Upper lobe of left lung (tissue), 4 donors: ENCODE data around the gene DEXI.

Experiments used
- CTCF ChIP-seq, 6 experiments: fragments of 450-650 bp in 4 of 6; fragments of 200-600 bp in 2 of 6; sonication (generic) in 2 of 6; IDR thresholded peaks; one replicate each; pipeline ENCODE4 v1.5.1; 2016 to 2019; ENCODE audit warnings: antibody characterized with exemption in 6 of 6
- POLR2AphosphoS5 ChIP-seq, 2 donors: sonication (generic); formaldehyde crosslinking; IDR thresholded peaks; one replicate each; pipeline ENCODE4 v1.5.1; 2017; ENCODE audit warnings: antibody characterized with exemption in 2 of 2

GRCh38 chr16:10902999-10903398 lies 39.3 kb downstream of the DEXI start:
- no peak for TF ChIP-seq CTCF (IDR thresholded peaks at IDR 0.05)
- TF ChIP-seq POLR2AphosphoS5 (IDR thresholded peaks at IDR 0.05), result no peak
